Prostate gland (tissue), 2 donors: ENCODE measurements around the gene PPM1J. TPM values are rescaled to one million over a fixed set of nuclear protein-coding genes. Genes with fewer than 3 reads are reported as not detected.

ENCODE experiments used
- DNase-seq: peaks from one replicate; pipeline ENCODE4 v3.0.0-alpha.2; 2019; ENCODE audit warnings: low spot score
- H3K27ac ChIP-seq, 2 donors: fragments of 200-600 bp; sonication (generic); 2 replicates each; pipeline ENCODE4 v1.5.1; 2017 to 2019
- H3K27me3 ChIP-seq: fragments of 200-600 bp; sonication (generic); replicated peaks from 2 replicates; pipeline ENCODE4 v1.5.1; 2019; ENCODE audit not compliant: insufficient read depth
- H3K36me3 ChIP-seq, 2 donors: fragments of 200-600 bp; sonication (generic); 1 replicate in 1 of 2; 2 replicates in 1 of 2; pipeline versions ENCODE4 v1.5.1 to v1.8.1; 2017 to 2019
- H3K4me1 ChIP-seq: fragments of 200-600 bp; sonication (generic); replicated peaks from 2 replicates; pipeline ENCODE4 v1.5.1; 2019
- H3K4me3 ChIP-seq, 2 donors: fragments of 200-600 bp; sonication (generic); 2 replicates each; pipeline ENCODE4 v1.5.1; 2017 to 2019
- H3K9me3 ChIP-seq: fragments of 200-600 bp; sonication (generic); 2 replicates; pipeline ENCODE4 v1.5.1; 2017
- POLR2A ChIP-seq: fragments of 450-650 bp; IDR thresholded peaks from one replicate; pipeline ENCODE4 v1.6.1; 2016; ENCODE audit warnings: antibody characterized with exemption, mild to moderate bottlenecking
- POLR2AphosphoS5 ChIP-seq: sonication (generic); formaldehyde crosslinking; IDR thresholded peaks from one replicate; pipeline ENCODE4 v1.6.1; 2017; ENCODE audit warnings: antibody characterized with exemption
- WGBS: methylation state at CpG from one replicate; pipeline ENCODE4 v1.1.5; 2018; 5-methylcytosine and 5-hydroxymethylcytosine counted together
- intact Hi-C: fragments of 100-400 bp; cut with DNase I; formaldehyde crosslinking; loops from one replicate; pipeline ENCODE4 v1.14.2; 2022
- total RNA-seq, 2 donors: library from RNA; depleted of rRNA; stranded (reverse); fragments of >200 nt; gene quantifications; one replicate each; pipeline ENCODE4 v1.1.0, GENCODE V29; 2016
- TF ChIP-seq, protein P1 (sequence below), 4 experiments: fragments of 200-600 bp in 2 of 4; fragments of 450-650 bp in 2 of 4; sonication (generic) in 2 of 4; IDR thresholded peaks; 1 replicate in 3 of 4; 2 replicates in 1 of 4; pipeline ENCODE4 v1.5.1; 2016 to 2019; ENCODE audit warnings: antibody characterized with exemption in 4 of 4, mild to moderate bottlenecking in 2 of 4, moderate library complexity in 2 of 4

PPM1J gene, protein sequence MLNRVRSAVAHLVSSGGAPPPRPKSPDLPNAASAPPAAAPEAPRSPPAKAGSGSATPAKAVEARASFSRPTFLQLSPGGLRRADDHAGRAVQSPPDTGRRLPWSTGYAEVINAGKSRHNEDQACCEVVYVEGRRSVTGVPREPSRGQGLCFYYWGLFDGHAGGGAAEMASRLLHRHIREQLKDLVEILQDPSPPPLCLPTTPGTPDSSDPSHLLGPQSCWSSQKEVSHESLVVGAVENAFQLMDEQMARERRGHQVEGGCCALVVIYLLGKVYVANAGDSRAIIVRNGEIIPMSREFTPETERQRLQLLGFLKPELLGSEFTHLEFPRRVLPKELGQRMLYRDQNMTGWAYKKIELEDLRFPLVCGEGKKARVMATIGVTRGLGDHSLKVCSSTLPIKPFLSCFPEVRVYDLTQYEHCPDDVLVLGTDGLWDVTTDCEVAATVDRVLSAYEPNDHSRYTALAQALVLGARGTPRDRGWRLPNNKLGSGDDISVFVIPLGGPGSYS
- 10 to 100 TPM in 1 of 2 donors, 1 to 10 TPM in 1; 2.0 to 16.8 TPM for total RNA-seq

DNA sequence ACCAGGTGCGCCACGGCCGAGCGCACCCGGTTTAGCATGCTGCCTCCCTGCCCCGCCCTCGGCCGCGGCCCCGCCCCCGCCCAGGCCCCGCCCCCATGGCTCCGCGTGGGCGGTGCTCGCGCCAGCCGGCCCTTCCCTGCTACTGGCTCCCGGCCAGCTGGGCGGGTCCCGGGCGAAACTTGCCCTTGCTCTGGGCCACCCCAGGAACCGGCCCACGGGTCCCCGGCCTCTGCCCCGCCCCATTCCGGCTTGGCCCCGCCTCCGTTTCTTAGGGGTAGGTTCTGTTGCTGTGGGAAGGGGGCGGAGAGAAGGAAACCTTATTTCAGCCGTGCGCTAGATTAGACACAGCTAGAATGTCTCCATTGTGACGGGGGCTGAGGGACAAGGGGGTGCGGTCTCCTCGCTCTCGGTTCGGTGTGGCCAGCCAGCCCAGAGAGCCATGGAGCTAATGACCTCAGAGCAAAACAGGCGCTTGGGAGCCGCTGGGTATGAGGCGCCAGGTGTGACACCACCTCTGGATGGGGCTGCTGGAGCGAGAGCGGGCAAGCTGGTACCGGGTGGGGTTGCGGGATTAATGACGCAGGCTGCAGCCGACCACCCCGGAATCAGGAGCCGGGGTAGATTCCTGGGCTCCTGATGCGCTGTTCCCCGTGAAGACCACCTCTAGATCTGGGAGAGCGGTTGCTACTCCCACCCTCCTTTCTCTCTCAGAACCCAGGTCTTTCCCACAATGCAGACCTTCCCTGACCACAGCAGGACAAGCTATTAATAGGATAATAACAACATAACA, at the start of gene PPM1J:
Gene PPM1J (minus strand): TSS at position 69 of the 790 bp plus-strand sequence. CDS start 31 bp downstream, at position 38.
- Histone ChIP-seq H3K9me3 (no peaks in the 10 kb centered on the region), H3K4me1 (peaks cover 4% of the 10 kb centered on the region), H3K27me3 (no peaks in the 10 kb centered on the region), H3K27ac (peak within 1 kb of the TSS; percentile 67 to 75), H3K4me3 (peak within 1 kb of the TSS; percentile 52 to 65), H3K36me3 (no peaks in the 10 kb centered on the region)
- peak; percentile 73 for TF ChIP-seq POLR2A
- TF ChIP-seq, protein P1, sequence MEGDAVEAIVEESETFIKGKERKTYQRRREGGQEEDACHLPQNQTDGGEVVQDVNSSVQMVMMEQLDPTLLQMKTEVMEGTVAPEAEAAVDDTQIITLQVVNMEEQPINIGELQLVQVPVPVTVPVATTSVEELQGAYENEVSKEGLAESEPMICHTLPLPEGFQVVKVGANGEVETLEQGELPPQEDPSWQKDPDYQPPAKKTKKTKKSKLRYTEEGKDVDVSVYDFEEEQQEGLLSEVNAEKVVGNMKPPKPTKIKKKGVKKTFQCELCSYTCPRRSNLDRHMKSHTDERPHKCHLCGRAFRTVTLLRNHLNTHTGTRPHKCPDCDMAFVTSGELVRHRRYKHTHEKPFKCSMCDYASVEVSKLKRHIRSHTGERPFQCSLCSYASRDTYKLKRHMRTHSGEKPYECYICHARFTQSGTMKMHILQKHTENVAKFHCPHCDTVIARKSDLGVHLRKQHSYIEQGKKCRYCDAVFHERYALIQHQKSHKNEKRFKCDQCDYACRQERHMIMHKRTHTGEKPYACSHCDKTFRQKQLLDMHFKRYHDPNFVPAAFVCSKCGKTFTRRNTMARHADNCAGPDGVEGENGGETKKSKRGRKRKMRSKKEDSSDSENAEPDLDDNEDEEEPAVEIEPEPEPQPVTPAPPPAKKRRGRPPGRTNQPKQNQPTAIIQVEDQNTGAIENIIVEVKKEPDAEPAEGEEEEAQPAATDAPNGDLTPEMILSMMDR (IDR thresholded peaks at IDR 0.05) = peak in 1 of 4 experiments; percentile 20
- TF ChIP-seq POLR2AphosphoS5 = peak; percentile 80
- 1% methylated on average over 33 of the region's 51 CpGs for WGBS
- intact Hi-C loops = loop anchor here (1.0 to 10.0 kb wide), 4 partner anchors 242 to 962 kb away; partner anchors contain the start of genes LRIG2 and SLC16A1
- peak; percentile 96 for DNase-seq

DNA sequence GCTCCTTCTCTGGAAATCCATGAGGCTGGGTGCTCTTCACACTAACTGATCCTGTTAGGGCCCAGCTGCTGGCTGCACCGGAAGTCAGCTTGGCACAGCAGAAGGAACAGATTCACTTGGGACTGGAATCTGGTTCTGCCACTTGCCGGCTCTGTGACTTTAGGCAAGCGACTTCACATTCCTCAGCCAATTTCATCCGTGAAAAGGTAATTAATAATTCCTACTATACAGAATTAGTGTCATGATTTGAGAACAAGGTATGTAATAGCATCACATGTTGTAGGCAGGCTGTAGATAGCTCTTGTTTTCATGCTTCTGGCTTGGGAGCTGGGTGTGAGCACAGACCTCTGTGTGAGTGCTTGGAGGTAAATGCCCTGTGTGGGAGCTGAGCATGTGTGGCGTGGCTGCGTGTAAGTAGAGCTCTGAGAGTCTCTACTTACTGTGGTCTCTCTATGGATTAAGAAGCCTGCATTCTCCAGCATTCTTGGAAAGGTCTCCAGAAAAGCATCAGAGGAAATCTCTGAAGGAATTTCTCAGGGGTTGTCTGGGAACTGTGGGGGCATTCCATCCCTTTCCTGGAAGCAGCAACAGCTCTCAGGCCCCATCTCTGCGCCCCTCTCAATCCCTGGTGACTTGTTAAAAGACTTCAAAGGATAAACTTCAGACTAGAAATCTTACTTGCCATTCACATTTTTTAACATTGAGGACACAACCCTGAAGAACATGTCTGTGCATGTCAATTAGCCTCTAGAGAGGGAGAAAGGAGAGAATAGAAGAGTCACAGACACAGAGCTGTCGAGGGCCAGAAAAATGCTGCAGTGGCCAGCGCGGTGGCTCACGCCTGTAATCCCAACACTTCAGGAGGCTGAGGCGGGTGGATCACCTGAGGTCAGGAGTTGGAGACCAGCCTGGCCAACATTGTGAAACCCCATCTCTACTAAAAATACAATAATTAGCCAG, 47.7 kb upstream of the PPM1J start:
- no peaks in the 10 kb centered on the region for H3K36me3 ChIP-seq
- DNase-seq = peak; percentile 65
- no peaks in the 10 kb centered on the region for H3K9me3 ChIP-seq
- H3K4me1 ChIP-seq = no peaks in the 10 kb centered on the region
- no peak overlapping the region for H3K4me3 ChIP-seq
- peak; percentile 60 for TF ChIP-seq POLR2AphosphoS5
- TF ChIP-seq POLR2A = no peak
- peak overlapping the region in 1 of 2 donors; percentile 48 for H3K27ac ChIP-seq
- intact Hi-C loops = no loop called here
- no peaks in the 10 kb centered on the region for H3K27me3 ChIP-seq
- 42% methylated on average over 12 of the region's 12 CpGs for WGBS

DNA sequence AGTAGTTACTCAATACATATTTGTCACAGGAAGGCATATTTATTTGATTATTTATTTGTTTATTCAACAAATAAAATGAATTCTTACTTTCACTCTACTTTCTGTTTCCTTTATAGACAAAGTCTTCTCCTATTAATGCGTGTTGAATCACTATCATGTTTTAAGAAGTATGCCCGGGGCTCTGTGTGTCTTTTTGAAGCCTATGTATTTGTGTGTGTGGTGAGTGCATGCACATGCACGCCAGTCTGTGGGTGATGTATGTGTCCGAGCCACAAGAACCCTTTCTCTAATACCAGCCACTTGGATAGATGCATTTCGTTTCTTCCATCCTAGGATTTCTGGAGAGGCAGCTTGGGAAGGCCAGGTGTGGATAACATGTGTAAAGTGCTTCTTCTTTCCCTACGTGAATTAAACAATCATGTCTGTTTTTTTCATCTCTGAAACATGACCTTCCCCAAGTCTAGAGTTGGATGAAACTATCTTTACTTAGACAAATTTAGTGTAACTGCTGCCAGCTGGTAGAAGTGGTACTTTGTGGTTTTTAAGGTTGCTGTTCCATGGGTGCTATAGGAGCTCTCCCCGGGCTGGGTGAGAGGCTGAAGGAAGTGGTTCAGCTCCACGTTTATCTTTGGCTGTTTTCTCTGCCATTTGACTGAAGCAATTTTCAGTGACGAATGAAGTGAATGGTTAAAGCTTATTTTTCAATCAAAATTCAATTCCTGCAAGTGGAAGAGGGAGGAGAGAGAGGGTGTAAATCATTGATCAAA, 46.8 kb upstream of the PPM1J start:
- H3K27me3 ChIP-seq = no peaks in the 10 kb centered on the region
- no peaks in the 10 kb centered on the region for H3K36me3 ChIP-seq
- H3K9me3 ChIP-seq = no peaks in the 10 kb centered on the region
- DNase-seq = no peak
- intact Hi-C loops = no loop called here
- H3K27ac ChIP-seq = peak overlapping the region in 1 of 2 donors; percentile 48
- no peak overlapping the region for H3K4me3 ChIP-seq
- H3K4me1 ChIP-seq = no peaks in the 10 kb centered on the region
- WGBS = 46% methylated on average over 9 of the region's 9 CpGs
- no peak for TF ChIP-seq POLR2A
- TF ChIP-seq, protein P1 (IDR thresholded peaks at IDR 0.05) = no peak
- TF ChIP-seq POLR2AphosphoS5 = no peak

DNA sequence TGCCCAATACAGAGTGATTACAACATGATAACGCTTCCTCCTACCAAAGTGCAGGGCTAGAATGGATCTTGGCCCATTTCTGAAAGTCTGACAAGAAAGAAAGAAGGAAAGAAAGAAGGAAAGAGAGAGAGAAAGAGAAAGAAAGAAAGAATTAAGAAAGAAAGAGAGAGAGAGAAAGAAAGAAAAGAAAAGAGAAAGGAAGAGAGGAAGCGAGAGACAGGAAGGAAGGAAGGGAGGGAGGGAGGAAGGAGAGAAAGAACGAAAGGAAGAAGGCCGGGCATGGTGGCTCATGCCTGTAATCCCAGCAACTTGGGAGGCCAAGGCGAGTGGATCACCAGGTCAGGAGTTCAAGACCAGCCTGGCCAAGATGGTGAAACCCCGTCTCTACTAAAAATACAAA, 44.1 kb upstream of the PPM1J start:
- no peak overlapping the region for H3K27ac ChIP-seq
- intact Hi-C loops = no loop called here
- no peaks in the 10 kb centered on the region for H3K27me3 ChIP-seq
- H3K4me3 ChIP-seq = no peak overlapping the region
- H3K4me1 ChIP-seq = no peaks in the 10 kb centered on the region
- 83% methylated on average over 6 of the region's 6 CpGs for WGBS
- TF ChIP-seq POLR2A (no peak), POLR2AphosphoS5 (no peak)
- TF ChIP-seq, protein P1 (IDR thresholded peaks at IDR 0.05) = no peak
- H3K9me3 ChIP-seq = no peaks in the 10 kb centered on the region
- H3K36me3 ChIP-seq = no peaks in the 10 kb centered on the region
- no peak for DNase-seq
